H1 (cell line): ENCODE data around the gene PRMT9. TPM values are rescaled to one million over a fixed set of nuclear protein-coding genes. Genes with fewer than 3 reads are reported as not detected.

Experiments
- ASH2L ChIP-seq: fragments of 200-600, 300-600 bp; sonication (generic); IDR thresholded peaks from one replicate; pipeline ENCODE4 v1.7.1; 2017; ENCODE audit warnings: low read length
- CEBPB ChIP-seq: IDR thresholded peaks from 2 replicates; pipeline ENCODE4 v1.6.1; 2012; ENCODE audit warnings: low read depth, low read length
- EGR1 ChIP-seq: IDR thresholded peaks from 2 replicates; pipeline ENCODE4 v1.6.1; 2011; ENCODE audit warnings: low read depth, low read length, borderline replicate concordance
- EZH2 ChIP-seq: fragments of 200-600 bp; sonication (generic); IDR thresholded peaks from 2 replicates; pipeline ENCODE4 v1.7.1; 2012; ENCODE audit warnings: low read depth, mild to moderate bottlenecking, moderate library complexity, low read length, inconsistent platforms; ENCODE audit not compliant: severe bottlenecking
- JUND ChIP-seq: IDR thresholded peaks from 2 replicates; pipeline ENCODE4 v1.6.1; 2011; ENCODE audit warnings: mild to moderate bottlenecking, improper control_type of control experiment, low read length
- KDM4A ChIP-seq: IDR thresholded peaks from one replicate; pipeline ENCODE4 v1.7.1; 2012; ENCODE audit warnings: low read depth, mild to moderate bottlenecking, moderate library complexity, low read length, inconsistent platforms; ENCODE audit not compliant: severe bottlenecking
- KDM5A ChIP-seq: fragments of 200-600 bp; IDR thresholded peaks from 2 replicates; pipeline ENCODE4 v1.7.1; 2012; ENCODE audit warnings: mild to moderate bottlenecking, low read length, inconsistent platforms, mixed read lengths
- polyA plus RNA-seq, 7 experiments: library from polyadenylated mRNA; depleted of rRNA in 3 of 7; stranded (reverse) in 5 of 7; unstranded in 2 of 7; fragments of >200 nt in 5 of 7; fragments of 200-250 nt in 2 of 7; gene quantifications; 1 replicate in 5 of 7; 2 replicates in 1 of 7; 4 replicates in 1 of 7; pipeline versions ENCODE4 v1.2.1 to v1.2.3, GENCODE V29; 2011 to 2013; ENCODE audit warnings: missing spikeins in 2 of 7, mixed read lengths in 2 of 7
- total RNA-seq: library from RNA; stranded (reverse); fragmentation: NEBNext Ultra II Directional; extraction: Animal tissue kit (Norgen Biotek cat#: 25700); gene quantifications from 2 replicates; pipeline ENCODE4 v1.2.1, GENCODE V29; 2021

The PRMT9 gene
- total and polyA plus RNA-seq, 2 of the 8 experiments (the other 6 are each of a cell fraction or from before 2014, with no cell fraction given) = 3.8 to 9.6 TPM

GRCh38 chr4:147731580-147732517 lies 47.9 kb upstream of the PRMT9 start, which contains the start of gene ARHGAP10 (continued):
- TF ChIP-seq EZH2 (peak; percentile 38), JUND (peak; percentile 45; the same call in 1 of the 2 replicates), ASH2L (peak; percentile 67), KDM5A (no peak), CEBPB (no peak), EGR1 (0 out of 2 replicates have a peak, but pooled peaks have one; percentile 16), KDM4A (peak; percentile 70)
